Measurements from ENCODE around the gene RIOK3. TPM values are rescaled to one million over a fixed set of nuclear protein-coding genes. Genes with fewer than 3 reads are reported as not detected.

Gene RIOK3
- total and polyA plus RNA-seq, 9 donors, result 21.5 to 48.3 (median 39.2) TPM

- H3K27ac ChIP-seq, result no peak overlapping the region
- no peaks in the 10 kb centered on the region for H3K36me3 ChIP-seq
- H3K27me3 ChIP-seq, result no peaks in the 10 kb centered on the region
- no peak overlapping the region for H3K4me3 ChIP-seq
- H3K9me3 ChIP-seq, result no peaks in the 10 kb centered on the region
- no peaks in the 10 kb centered on the region for H3K4me1 ChIP-seq (ENCODE audit: insufficient read depth)
- WGBS, 3 donors, result 58 to 89% (median 84%) methylated on average over 3 of the region's 3 CpGs
- intact Hi-C loops (cut with DNase I), result no loop called here
- no peak for DNase-seq
- TF ChIP-seq EP300 (IDR thresholded peaks at IDR 0.05) (no peak), POLR2A (IDR thresholded peaks at IDR 0.05) (no peak), CTCF (IDR thresholded peaks at IDR 0.05) (no peak)
These were observed 15.8 kb downstream of the RIOK3 start for GRCh38 chr18:23468753-23469459.

GRCh38 chr18:23470620-23471387 lies 17.7 kb downstream of the RIOK3 start:
- Histone ChIP-seq H3K4me3 (no peak overlapping the region), H3K27ac (no peak overlapping the region), H3K4me1 (ENCODE audit: insufficient read depth) (no peaks in the 10 kb centered on the region), H3K36me3 (no peaks in the 10 kb centered on the region), H3K27me3 (no peaks in the 10 kb centered on the region), H3K9me3 (no peaks in the 10 kb centered on the region)
- no peak for DNase-seq
- intact Hi-C loops (cut with DNase I), result no loop called here
- TF ChIP-seq EP300 (IDR thresholded peaks at IDR 0.05) (no peak), CTCF (IDR thresholded peaks at IDR 0.05) (no peak), POLR2A (IDR thresholded peaks at IDR 0.05) (no peak)
- 96 to 98% (median 97%) methylated on average over 2 of the region's 2 CpGs for WGBS, 3 donors

GRCh38 chr18:23471486-23471885 lies 18.4 kb downstream of the RIOK3 start:
- 88 to 89% (median 89%) methylated on average over 6 of the region's 6 CpGs for WGBS, 3 donors
- H3K4me3 ChIP-seq, result no peak overlapping the region
- H3K27me3 ChIP-seq, result no peaks in the 10 kb centered on the region
- H3K9me3 ChIP-seq, result no peaks in the 10 kb centered on the region
- H3K27ac ChIP-seq, result no peak overlapping the region
- intact Hi-C loops (cut with DNase I), result no loop called here
- no peaks in the 10 kb centered on the region for H3K36me3 ChIP-seq
- H3K4me1 ChIP-seq (ENCODE audit: insufficient read depth), result no peaks in the 10 kb centered on the region
- no peak for DNase-seq
- no peak for TF ChIP-seq EP300 (IDR thresholded peaks at IDR 0.05)
- TF ChIP-seq CTCF (IDR thresholded peaks at IDR 0.05), result no peak
- no peak for TF ChIP-seq POLR2A (IDR thresholded peaks at IDR 0.05)

- intact Hi-C loops (cut with DNase I), result loop anchor here in 1 of 4 donors (2.0 kb wide), 1 partner anchor 71 kb away; no protein-coding TSS in a partner anchor
- Histone ChIP-seq H3K4me3 (no peak overlapping the region), H3K36me3 (no peaks in the 10 kb centered on the region), H3K4me1 (ENCODE audit: insufficient read depth) (no peaks in the 10 kb centered on the region), H3K27ac (no peak overlapping the region), H3K9me3 (no peaks in the 10 kb centered on the region), H3K27me3 (no peaks in the 10 kb centered on the region)
- TF ChIP-seq EP300 (IDR thresholded peaks at IDR 0.05) (no peak), POLR2A (IDR thresholded peaks at IDR 0.05) (no peak), CTCF (IDR thresholded peaks at IDR 0.05) (no peak)
- DNase-seq, result no peak
- 85 to 91% (median 87%) methylated on average over 3 of the region's 3 CpGs for WGBS, 3 donors
These were observed 26.9 kb downstream of the RIOK3 start for GRCh38 chr18:23479829-23480505.

Measured in ovary (tissue), 9 donors.